Measurements from ENCODE around the gene RASAL1. TPM values are rescaled to one million over a fixed set of nuclear protein-coding genes. Genes with fewer than 3 reads are reported as not detected.
A peak's percentile ranks its signal among the peaks of the same experiment; 100 is the strongest.

The RASAL1 gene
- total RNA-seq, 1 donor from 2014 or later = 11.0 TPM

- TF ChIP-seq POLR2AphosphoS5 (IDR thresholded peaks at IDR 0.05; ENCODE audit: insufficient read depth in 1 of 2, low read depth in 1 of 2) (no peak), POLR2A (IDR thresholded peaks at IDR 0.05) (no peak), CTCF (IDR thresholded peaks at IDR 0.05) (no peak)
- intact Hi-C loops (cut with DNase I) = no loop called here
Measured at GRCh38 chr12:113056631-113057488, 78.7 kb downstream of the RASAL1 start, which contains the start of gene DTX1. DTX1 (plus strand) TSS chr12:113056730; CDS start chr12:113058193, 1,463 bp downstream.

GRCh38 chr12:113056381-113056630 is 79.3 kb downstream of the RASAL1 start:
- no peaks in the 10 kb centered on the region for H3K36me3 ChIP-seq
- no peaks in the 10 kb centered on the region for H3K27me3 ChIP-seq
- peaks cover 16% of the 10 kb centered on the region for H3K4me1 ChIP-seq
- DNase-seq (ENCODE audit: extremely low spot score in 2 of 2) = no peak
- H3K9me3 ChIP-seq = no peaks in the 10 kb centered on the region
- H3K4me3 ChIP-seq = peak overlapping the region; percentile 36 to 60
- intact Hi-C loops (cut with DNase I) = no loop called here
- TF ChIP-seq POLR2AphosphoS5 (IDR thresholded peaks at IDR 0.05; ENCODE audit: insufficient read depth in 1 of 2, low read depth in 1 of 2) (no peak), POLR2A (IDR thresholded peaks at IDR 0.05) (no peak), CTCF (IDR thresholded peaks at IDR 0.05) (no peak)
- no peak overlapping the region for H3K27ac ChIP-seq

More at GRCh38 chr12:113056631-113057488, 78.7 kb downstream of the RASAL1 start, which contains the start of gene DTX1:
- no peaks in the 10 kb centered on the region for H3K36me3 ChIP-seq
- peaks cover 16% of the 10 kb centered on the region for H3K4me1 ChIP-seq
- no peaks in the 10 kb centered on the region for H3K27me3 ChIP-seq
- no peak within 1 kb of the TSS for H3K27ac ChIP-seq
- H3K4me3 ChIP-seq = peak within 1 kb of the TSS; percentile 36 to 60
- DNase-seq (ENCODE audit: extremely low spot score in 2 of 2) = no peak
- no peaks in the 10 kb centered on the region for H3K9me3 ChIP-seq

- DNase-seq (ENCODE audit: extremely low spot score in 2 of 2) = no peak
- Histone ChIP-seq H3K9me3 (no peaks in the 10 kb centered on the region), H3K27me3 (no peaks in the 10 kb centered on the region), H3K36me3 (no peaks in the 10 kb centered on the region), H3K4me1 (peaks cover 16% of the 10 kb centered on the region), H3K27ac (no peak overlapping the region), H3K4me3 (no peak overlapping the region)
- TF ChIP-seq POLR2A (IDR thresholded peaks at IDR 0.05) (no peak), POLR2AphosphoS5 (IDR thresholded peaks at IDR 0.05; ENCODE audit: insufficient read depth in 1 of 2, low read depth in 1 of 2) (no peak), CTCF (IDR thresholded peaks at IDR 0.05) (no peak)
- intact Hi-C loops (cut with DNase I) = no loop called here
Measured at GRCh38 chr12:113055594-113056380, 79.8 kb downstream of the RASAL1 start.

GRCh38 chr12:113054948-113055486 is 80.5 kb downstream of the RASAL1 start:
- H3K27me3 ChIP-seq = no peaks in the 10 kb centered on the region
- no peaks in the 10 kb centered on the region for H3K36me3 ChIP-seq
- intact Hi-C loops (cut with DNase I) = no loop called here
- H3K4me1 ChIP-seq = peaks cover 16% of the 10 kb centered on the region
- no peak overlapping the region for H3K27ac ChIP-seq
- TF ChIP-seq CTCF (IDR thresholded peaks at IDR 0.05) (no peak), POLR2AphosphoS5 (IDR thresholded peaks at IDR 0.05; ENCODE audit: insufficient read depth in 1 of 2, low read depth in 1 of 2) (no peak), POLR2A (IDR thresholded peaks at IDR 0.05) (no peak)
- H3K9me3 ChIP-seq = no peaks in the 10 kb centered on the region
- no peak for DNase-seq (ENCODE audit: extremely low spot score in 2 of 2)
- H3K4me3 ChIP-seq = no peak overlapping the region
